ENCODE measurements around the gene TEX51. TPM values are rescaled to one million over a fixed set of nuclear protein-coding genes. Genes with fewer than 3 reads are reported as not detected.

Gene TEX51
- total and polyA plus RNA-seq, 2 of the 4 experiments (the other 2 are of a cell fraction) = not detected

GRCh38 chr2:126859631-126860030 is 39.1 kb upstream of the TEX51 start:
- H3K27me3 ChIP-seq (ENCODE audit: control insufficient read depth, insufficient read depth, low read length) = 0 out of 2 replicates have a peak, but pooled peaks cover 2% of the 10 kb centered on the region
- dilution Hi-C loops (cut with HindIII; ENCODE audit: low sequenced_read_pairs, unreplicated experiment) = no loop called here
- no peak overlapping the region for H4K8ac ChIP-seq (ENCODE audit: low read depth in 2 of 2, low read length in 2 of 2)
- intact Hi-C loops (cut with micrococcal nuclease) = no loop called here
- ChIA-PET POLR2A (ENCODE audit: unreplicated experiment) (no interaction called here), CTCF (no interaction called here)
- no peaks in the 10 kb centered on the region for H3K9me1 ChIP-seq (ENCODE audit: insufficient read depth, low read length)
- H2BK20ac ChIP-seq (ENCODE audit: low read depth, low read length) = no peak overlapping the region
- DNase-seq (no peak), ATAC-seq (ENCODE audit: low read depth) (no peak)
- H2AK9ac ChIP-seq (replicated peaks; ENCODE audit: low read depth, low read length, poor library complexity) = no peak overlapping the region
- BruUV-seq (replicated peaks) = no TSS peak
- H4K5ac ChIP-seq (ENCODE audit: low read depth, low read length) = no peak overlapping the region
- no peaks in the 10 kb centered on the region for H3K4me1 ChIP-seq (ENCODE audit: control insufficient read depth, insufficient read depth, low read length)
- no peak overlapping the region for H3K4me2 ChIP-seq (ENCODE audit: low read depth, low read length)
- H2AFZ ChIP-seq (replicated peaks; ENCODE audit: low read length, poor library complexity) = no peak overlapping the region
- no peaks in the 10 kb centered on the region for H3K36me3 ChIP-seq (ENCODE audit: control insufficient read depth, insufficient read depth, low read length)
- no peak overlapping the region for H3K9ac ChIP-seq (ENCODE audit: low read depth, low read length)
- no peak overlapping the region for H4K91ac ChIP-seq (ENCODE audit: insufficient read depth, low read depth, low read length)
- no peak overlapping the region for H3K14ac ChIP-seq (replicated peaks; ENCODE audit: low read depth, low read length)
- no peaks in the 10 kb centered on the region for H3K79me1 ChIP-seq (ENCODE audit: low read depth in 1 of 2, low read length in 2 of 2)
- in situ Hi-C loops (cut with MboI; ENCODE audit: low sequenced_read_pairs) = no loop called here
- no peak overlapping the region for H2BK15ac ChIP-seq (ENCODE audit: low read depth, low read length)
- no peak overlapping the region for H3K4ac ChIP-seq (ENCODE audit: low read depth, low read length)
- H2BK5ac ChIP-seq (ENCODE audit: low read depth, low read length, poor library complexity, severe bottlenecking) = no peak overlapping the region
- no peaks in the 10 kb centered on the region for H4K20me1 ChIP-seq (ENCODE audit: insufficient read depth, low read length)
- no peak overlapping the region for H3K56ac ChIP-seq (ENCODE audit: extremely low read depth, insufficient read depth, low read length)
- no peak overlapping the region for H3K27ac ChIP-seq (ENCODE audit: insufficient read depth, low read length)
- H3K9me3 ChIP-seq (ENCODE audit: control insufficient read depth, insufficient read depth, low read length) = no peaks in the 10 kb centered on the region
- H3K18ac ChIP-seq (ENCODE audit: low read depth, low read length) = no peak overlapping the region
- no peak overlapping the region for H2BK120ac ChIP-seq (ENCODE audit: low read depth, low read length)
- TF ChIP-seq RAD21 (IDR thresholded peaks at IDR 0.05; ENCODE audit: low read length) (no peak), RFX5 (IDR thresholded peaks at IDR 0.05; ENCODE audit: low read depth, low read length) (no peak), FOS (IDR thresholded peaks at IDR 0.05; ENCODE audit: low read depth, low read length) (no peak), CHD1 (IDR thresholded peaks at IDR 0.05; ENCODE audit: low read depth, low read length) (no peak), MAFK (IDR thresholded peaks at IDR 0.05; ENCODE audit: low read depth, low read length) (no peak)
- TF ChIP-seq, protein P1, sequence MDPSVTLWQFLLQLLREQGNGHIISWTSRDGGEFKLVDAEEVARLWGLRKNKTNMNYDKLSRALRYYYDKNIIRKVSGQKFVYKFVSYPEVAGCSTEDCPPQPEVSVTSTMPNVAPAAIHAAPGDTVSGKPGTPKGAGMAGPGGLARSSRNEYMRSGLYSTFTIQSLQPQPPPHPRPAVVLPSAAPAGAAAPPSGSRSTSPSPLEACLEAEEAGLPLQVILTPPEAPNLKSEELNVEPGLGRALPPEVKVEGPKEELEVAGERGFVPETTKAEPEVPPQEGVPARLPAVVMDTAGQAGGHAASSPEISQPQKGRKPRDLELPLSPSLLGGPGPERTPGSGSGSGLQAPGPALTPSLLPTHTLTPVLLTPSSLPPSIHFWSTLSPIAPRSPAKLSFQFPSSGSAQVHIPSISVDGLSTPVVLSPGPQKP (IDR thresholded peaks at IDR 0.05; ENCODE audit: borderline replicate concordance, low read depth, low read length) = no peak
- no peak overlapping the region for H3K23ac ChIP-seq (ENCODE audit: low read depth, low read length)
- H3K4me3 ChIP-seq (ENCODE audit: insufficient read depth, low read depth, low read length) = no peak overlapping the region
- no peak overlapping the region for H2AK5ac ChIP-seq (ENCODE audit: low read depth, low read length)

Measured in IMR-90 (cell line).